WI38 (cell line): ENCODE data around the gene GADL1.

ENCODE experiments used
- H3K4me3 ChIP-seq: 2 replicates; pipeline ENCODE4 v1.5.1; 2011; ENCODE audit warnings: low read depth, mild to moderate bottlenecking, control low read depth, low read length
- TF ChIP-seq, protein P1 (sequence below): IDR thresholded peaks from 2 replicates; pipeline ENCODE4 v1.5.1; 2012; ENCODE audit warnings: low read depth, mild to moderate bottlenecking, control low read depth, low read length

GADL1 gene

DNA sequence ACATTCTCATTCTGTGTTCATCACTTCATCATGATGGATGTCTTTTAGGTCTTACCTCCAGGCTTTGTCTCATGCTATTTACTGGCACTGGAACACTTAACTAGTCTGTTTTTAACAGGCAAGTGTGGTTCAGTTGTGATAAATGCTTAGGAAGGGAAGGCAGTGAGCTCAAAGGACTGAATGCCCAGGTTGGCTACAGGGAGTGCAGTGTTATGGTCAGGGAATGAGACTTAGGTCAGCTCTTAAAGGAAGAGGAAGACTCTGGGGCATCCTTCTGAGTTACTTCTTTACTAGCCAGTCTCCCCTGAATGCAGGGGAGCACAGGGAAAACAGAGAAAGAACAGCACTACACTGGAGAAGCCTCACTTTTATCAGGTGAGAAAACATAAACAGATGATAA lies 215.4 kb downstream of the GADL1 start:
- H3K4me3 ChIP-seq, result no peak overlapping the region
- TF ChIP-seq, protein P1, sequence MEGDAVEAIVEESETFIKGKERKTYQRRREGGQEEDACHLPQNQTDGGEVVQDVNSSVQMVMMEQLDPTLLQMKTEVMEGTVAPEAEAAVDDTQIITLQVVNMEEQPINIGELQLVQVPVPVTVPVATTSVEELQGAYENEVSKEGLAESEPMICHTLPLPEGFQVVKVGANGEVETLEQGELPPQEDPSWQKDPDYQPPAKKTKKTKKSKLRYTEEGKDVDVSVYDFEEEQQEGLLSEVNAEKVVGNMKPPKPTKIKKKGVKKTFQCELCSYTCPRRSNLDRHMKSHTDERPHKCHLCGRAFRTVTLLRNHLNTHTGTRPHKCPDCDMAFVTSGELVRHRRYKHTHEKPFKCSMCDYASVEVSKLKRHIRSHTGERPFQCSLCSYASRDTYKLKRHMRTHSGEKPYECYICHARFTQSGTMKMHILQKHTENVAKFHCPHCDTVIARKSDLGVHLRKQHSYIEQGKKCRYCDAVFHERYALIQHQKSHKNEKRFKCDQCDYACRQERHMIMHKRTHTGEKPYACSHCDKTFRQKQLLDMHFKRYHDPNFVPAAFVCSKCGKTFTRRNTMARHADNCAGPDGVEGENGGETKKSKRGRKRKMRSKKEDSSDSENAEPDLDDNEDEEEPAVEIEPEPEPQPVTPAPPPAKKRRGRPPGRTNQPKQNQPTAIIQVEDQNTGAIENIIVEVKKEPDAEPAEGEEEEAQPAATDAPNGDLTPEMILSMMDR, result no peak

DNA sequence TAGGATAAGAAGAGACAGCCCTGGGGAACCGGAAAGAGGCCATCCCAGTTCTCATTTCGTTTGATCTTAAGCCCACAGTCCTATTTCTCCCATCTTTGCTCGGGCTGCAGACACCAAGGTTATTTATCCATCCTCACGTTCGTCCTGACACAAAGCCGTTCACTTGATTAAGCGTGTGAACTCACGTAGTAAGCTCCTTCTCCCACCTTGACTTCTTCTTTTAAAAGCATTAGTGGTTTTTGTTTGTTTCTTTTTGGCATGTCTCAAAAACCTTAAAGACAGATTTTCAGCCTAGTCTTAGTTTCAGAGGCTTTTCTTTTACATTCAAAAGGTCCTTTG lies 217.1 kb downstream of the GADL1 start:
- no peak overlapping the region for H3K4me3 ChIP-seq
- TF ChIP-seq, protein P1, result no peak

DNA sequence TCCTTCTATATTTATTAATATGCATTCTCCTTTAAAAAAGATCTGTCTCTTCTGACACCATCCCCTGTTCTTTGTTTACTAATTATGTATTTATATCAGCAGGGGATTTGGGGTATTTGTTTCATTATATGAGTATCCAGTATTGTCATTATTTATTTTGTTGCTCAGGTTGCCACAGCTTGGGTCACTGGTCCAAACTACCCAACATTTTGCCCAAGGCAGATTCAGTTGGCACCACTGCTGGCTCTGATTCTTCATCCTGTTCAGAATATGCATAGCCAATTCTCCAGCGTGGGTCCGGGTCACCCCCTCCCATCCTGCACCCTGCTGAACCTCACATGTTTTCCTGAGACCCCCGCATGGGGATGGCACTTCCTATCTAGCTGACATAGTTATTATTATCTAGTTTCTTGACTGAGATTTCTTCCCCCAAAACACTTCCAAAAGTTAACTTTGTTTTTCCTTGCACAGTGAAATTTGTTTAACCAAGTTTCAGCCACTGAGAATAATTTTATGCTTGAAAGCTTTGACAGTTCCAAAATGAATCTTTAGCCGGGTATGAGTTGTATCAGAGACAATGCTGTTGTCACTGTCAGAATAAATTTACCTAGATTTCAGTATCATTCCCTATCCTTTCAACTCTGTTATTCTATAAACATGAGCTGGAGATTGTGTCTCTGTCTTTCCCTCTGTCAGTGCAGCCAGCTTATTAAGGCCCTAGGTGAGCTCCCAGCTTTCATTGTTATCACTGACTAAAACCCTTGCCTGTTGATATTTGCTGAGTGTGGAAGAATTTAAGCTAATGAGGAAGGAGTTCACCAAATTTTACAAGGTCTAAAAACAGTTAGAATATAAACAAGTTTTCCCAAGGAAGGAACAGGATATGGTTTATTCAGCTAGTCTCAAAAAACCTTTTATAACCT lies 217.8 kb downstream of the GADL1 start:
- TF ChIP-seq, protein P1, result no peak
- no peak overlapping the region for H3K4me3 ChIP-seq
